HG03575 (cell line): Measurements from ENCODE around the gene PRICKLE4.

Source experiments
- ATAC-seq: cut with Tn5 transposase; IDR thresholded peaks from one replicate; pipeline ENCODE4 v1.9.1; 2021; ENCODE audit not compliant: unreplicated experiment, insufficient number of reproducible peaks, low FRiP score; ENCODE audit errors: extremely low read depth

The PRICKLE4 gene

DNA sequence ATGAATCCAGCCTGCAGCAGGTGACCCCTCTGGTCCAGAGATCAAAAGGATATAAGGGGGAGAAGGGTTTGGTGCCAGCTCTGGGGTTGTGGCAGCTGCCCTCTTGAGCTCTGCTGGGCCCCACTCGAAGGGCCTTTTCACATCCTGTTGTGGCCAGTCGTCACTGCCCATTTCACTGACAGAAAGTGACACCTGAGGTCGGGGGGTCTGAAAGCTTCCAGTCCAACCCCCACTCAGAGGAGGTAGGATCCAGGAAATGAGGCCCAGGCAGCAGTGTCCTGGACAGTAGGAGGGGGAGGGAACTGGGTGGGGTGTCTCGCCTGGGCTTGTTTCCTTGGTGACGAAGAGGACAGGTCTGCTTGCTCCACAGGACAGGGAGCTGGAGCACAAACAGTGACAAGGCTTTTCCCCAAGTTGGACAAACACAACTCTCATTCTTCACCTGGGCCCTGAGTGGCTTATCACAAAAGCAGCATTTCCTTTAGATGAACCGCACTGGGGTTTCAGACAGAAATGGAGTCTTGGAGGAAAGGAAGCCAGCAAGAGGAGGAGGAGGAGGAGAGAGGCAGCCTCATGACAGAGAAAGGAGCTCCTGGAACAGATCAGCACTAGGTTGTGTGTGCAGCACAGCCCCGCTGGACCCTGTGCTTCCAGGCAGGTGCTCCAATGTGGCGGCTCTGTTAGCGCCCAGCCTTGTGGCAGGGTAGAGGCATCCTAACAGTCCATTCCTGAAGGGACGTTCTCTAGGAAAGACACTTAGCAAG lies 11.9 kb upstream of the PRICKLE4 start:
- ATAC-seq: no peak

GRCh38 chr6:41769376-41769775 lies 11.2 kb upstream of the PRICKLE4 start:
- ATAC-seq: no peak

DNA sequence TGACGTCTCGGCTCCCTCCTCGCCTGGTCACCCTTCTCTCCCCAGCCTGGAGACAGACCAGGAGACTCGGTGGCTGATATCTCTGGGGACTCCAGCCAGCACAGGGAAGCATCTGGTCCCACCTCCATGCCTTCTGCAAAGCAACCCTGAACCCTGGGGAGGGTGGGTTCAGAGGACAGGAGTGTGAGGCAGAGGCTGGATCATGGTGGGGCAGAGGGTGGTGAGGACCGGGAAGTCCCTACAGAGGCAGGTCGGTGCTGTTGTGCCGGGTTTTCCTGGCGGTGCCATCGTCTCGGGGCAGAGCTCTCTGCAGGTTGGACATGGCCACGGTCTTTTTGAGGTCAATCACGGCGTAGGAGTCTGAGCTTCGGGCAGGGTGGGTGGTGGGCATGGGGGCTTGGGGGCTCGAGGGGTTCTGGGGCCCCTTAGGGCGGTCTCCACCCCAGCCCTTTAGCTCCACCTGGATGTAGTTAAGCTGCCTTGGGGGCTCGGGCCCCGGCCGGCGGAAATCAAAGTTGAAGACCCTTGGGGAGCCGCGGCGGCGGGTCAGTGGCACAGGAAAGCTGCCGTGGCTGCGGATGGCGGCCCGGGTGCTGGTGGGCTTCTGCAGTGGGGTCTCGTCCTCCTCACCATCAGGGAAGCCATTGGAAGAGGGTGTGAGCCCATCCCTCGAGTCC lies 10.1 kb upstream of the PRICKLE4 start:
- no peak for ATAC-seq

GRCh38 chr6:41771058-41771983 lies 9.3 kb upstream of the PRICKLE4 start:
- ATAC-seq: no peak

- ATAC-seq: no peak
These were observed 5.7 kb upstream of the PRICKLE4 start for GRCh38 chr6:41774841-41775240.

GRCh38 chr6:41775293-41775882 lies 5.2 kb upstream of the PRICKLE4 start:
- ATAC-seq: no peak

DNA sequence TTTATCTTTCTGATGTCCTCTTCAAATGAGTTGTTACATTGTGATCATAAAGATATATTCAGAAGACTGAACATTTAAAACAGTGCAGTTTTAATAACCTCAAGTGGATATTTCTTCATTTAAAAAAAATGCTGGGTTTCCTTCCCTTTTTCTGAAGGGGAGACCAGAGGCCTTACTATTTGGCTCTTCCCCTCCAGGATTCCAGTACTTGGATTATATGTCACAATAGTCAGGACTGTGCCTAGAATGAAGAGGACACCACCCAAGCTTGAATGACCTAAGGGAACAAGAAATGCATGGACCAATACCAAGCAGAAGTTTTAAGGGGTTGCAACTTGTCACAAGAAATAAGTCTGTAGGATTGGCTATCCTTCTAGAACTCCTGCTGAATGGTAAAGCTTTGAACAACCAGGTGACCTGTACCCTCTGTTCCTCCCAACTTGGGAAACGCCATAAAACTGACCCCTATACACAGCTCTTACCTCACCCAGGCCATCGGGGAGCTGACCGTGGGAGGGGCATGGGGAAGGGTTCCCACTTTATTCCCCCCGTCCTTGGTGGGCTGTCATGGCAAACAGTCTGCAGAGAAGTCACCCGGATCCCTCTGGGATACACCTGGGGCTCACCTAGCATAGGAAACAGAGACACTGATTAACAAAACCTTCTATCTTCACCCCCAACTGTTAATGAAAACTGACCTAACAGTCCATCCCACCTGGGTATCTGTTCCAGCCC lies 2.9 kb upstream of the PRICKLE4 start:
- no peak for ATAC-seq

DNA sequence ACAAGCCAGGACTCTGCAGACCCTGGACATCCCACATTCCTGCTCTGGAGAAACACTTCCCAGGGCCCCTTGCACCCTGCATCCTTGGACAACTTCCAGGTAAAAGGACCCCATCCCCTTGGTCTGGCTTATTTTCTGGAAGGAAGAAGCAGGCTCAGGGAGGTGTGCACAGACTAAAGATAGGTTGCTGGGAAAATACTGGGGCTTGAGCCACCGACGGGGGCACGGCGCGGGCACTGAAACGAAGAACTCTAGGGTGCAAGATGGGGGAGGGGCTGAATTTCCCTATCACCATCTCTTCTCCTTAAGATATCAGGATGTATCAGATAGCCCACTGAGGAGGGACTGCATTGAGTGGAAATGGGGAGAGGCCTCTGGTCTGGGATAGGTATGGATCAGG lies 1.7 kb upstream of the PRICKLE4 start:
- ATAC-seq: no peak

DNA sequence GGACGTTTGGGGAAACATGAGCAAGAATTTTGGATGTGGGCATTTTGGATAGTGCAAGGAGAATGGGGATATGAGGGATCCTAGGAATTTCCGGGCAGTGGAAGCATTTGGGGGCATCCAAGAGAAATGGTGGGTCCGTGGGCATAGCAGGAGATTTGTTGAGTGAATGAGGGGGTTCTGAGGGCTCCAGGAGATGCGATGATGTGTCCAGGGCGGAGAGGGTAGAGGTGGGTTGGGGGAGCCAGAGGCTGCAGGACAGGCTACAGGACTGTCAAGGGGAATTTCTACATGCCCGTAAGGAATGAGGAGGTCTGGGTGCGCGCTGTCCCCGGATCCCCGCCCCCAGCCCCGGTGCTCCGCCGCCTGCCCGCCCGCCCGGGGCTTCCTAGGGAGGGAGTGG lies 1.2 kb upstream of the PRICKLE4 start:
- no peak for ATAC-seq

- peak; percentile 46 for ATAC-seq
These were observed 613 bp upstream of the PRICKLE4 start, which contains the start of gene FRS3 for GRCh38 chr6:41779788-41780550. TSS of gene FRS3 (minus strand) at chr6:41779900. CDS start at chr6:41776987, 2,913 bp downstream.

DNA sequence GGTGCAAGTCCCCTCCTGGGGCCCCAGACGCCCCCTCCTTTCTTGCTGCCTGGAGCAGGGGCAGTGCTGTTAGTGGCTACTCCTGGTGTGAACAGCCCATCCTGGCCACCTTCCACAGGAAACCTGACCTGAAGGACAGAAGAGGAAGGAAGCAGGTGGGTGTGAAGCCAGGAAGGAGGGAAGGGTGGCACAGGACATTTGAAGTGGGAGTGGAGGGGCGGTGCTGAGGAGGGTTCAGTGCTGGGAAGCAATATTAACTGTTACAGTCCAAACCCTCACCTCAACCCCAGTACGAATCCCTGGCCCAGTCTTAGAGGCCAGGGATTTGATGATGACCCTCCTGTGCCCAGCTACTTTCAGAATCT lies 766 bp downstream of the PRICKLE4 start:
- ATAC-seq: no peak

GRCh38 chr6:41783106-41783780 lies 2.7 kb downstream of the PRICKLE4 start:
- ATAC-seq: no peak

- no peak for ATAC-seq
These were observed 4.1 kb downstream of the PRICKLE4 start for GRCh38 chr6:41784581-41785171.

DNA sequence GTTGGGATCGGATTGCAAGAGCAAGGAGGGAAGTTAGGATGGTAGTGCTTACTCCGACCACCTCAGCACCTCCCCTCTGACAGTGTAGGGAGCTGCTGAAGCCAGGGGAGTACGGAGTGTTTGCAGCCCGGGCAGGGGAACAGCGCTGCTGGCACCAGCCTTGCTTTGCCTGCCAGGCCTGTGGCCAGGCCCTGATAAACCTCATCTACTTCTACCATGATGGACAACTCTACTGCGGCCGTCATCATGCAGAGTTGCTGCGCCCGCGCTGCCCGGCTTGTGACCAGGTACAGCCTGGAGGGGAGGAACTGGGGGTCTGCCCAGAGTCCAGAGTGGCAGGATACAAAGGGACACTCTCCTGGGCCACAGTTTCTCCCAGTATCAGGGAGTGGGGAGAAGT lies 4.7 kb downstream of the PRICKLE4 start:
- no peak for ATAC-seq

DNA sequence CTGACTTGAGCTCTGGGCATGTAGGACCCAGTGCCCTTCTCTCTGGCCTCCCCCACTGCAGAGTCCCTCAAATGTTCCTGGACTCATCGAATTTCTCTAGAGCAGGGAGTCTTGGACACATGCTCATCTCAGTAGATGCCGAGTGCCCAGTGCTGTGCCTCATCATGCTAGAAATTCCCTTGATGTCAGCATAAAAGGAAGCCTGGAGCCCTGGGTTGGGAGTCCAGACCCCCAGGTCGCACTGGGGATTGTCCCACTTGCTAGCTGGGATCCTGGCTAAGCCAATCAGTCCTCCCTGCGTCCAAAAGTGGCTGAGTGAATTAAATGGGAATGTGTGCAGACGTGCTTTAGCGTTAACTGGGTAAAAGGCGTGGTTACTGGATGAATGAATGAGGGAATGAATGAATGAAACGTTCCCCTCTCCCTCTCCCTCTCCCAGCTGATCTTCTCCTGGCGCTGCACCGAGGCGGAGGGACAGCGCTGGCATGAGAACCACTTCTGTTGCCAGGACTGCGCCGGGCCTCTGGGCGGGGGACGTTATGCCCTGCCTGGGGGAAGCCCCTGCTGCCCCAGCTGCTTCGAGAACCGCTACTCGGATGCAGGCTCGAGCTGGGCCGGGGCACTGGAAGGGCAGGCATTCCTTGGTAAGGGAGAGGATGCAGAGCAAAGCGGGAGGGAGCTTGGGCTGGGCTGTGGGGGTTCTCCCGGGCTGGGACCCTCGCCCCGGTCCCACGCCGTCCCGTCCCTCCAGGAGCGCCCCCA lies 5.3 kb downstream of the PRICKLE4 start:
- no peak for ATAC-seq

- no peak for ATAC-seq
These were observed 6.1 kb downstream of the PRICKLE4 start for GRCh38 chr6:41786451-41787218.
